Measurements from ENCODE around the gene SH2D4B.

- no peak for TF ChIP-seq CTCF (IDR thresholded peaks at IDR 0.05; ENCODE audit: extremely low read depth in 1 of 2, insufficient read depth in 1 of 2, low read depth in 1 of 2, low read length in 2 of 2)
- no peak for TF ChIP-seq MAX (IDR thresholded peaks at IDR 0.05; ENCODE audit: insufficient read depth, insufficient read length)
- TF ChIP-seq POLR2A (IDR thresholded peaks at IDR 0.05; ENCODE audit: low read depth, low read length), result no peak
Observed at GRCh38 chr10:80513106-80513505, 24.6 kb upstream of the SH2D4B start.

All from endothelial cell of umbilical vein (primary cell).